Stimulated activated CD4-positive, alpha-beta T cell treated with anti-CD3 and anti-CD28 coated beads, Interleukin-1b, Interleukin-23, amount 100 ng/mL, for 48 hours (primary cell): ENCODE measurements around the gene SUN1.

ENCODE experiments used
- DNase-seq: peaks from one replicate; pipeline ENCODE4 v3.0.0-alpha.2; 2020

SUN1 gene

DNA sequence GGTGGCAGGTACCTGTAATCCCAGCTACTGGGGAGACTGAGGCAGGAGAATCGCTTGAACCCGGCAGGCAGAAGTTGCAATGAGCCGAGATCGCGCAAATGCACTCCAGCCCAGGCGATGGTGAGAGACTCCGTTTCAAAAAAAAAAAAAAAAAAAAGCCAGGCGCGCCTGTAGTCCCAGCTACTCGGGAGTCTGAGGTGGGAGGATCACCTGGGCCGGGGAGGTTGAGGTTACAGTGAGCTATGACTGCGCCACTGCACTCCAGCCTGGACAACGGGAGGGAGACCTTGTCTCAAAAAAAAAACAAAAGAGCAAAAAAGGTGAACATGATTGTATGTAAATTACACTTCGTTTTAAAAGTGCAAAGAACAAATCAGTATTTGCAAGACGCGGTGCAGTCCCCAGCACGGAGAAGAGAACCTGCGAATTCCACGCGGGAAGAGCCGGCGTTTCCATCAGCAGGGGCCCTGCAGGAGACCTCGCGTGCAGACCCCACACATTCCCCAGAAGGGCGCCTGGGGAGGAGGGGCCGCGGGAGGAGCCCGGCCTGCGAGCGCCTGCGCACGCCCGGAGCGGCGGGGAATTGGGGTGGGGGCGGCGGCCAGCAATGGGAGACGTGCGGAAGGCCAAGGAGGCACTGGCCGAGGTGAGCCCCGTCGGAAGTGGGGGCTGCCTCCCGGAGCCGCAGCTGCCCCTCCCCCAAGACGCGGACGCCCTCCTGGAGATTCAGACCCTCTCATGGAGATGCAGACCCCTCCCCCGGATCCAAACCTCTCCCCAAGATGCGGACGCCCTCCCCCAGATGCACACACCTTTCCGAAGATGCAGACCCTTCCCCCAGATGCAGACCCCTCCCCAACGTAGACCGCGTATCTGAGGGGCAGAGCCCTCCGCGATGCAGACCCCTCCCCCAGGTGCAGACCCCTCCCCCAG lies 16.7 kb upstream of the SUN1 start:
- DNase-seq, result peak; percentile 13

GRCh38 chr7:816300-816750 lies 16.0 kb upstream of the SUN1 start:
- peak; percentile 96 for DNase-seq

DNA sequence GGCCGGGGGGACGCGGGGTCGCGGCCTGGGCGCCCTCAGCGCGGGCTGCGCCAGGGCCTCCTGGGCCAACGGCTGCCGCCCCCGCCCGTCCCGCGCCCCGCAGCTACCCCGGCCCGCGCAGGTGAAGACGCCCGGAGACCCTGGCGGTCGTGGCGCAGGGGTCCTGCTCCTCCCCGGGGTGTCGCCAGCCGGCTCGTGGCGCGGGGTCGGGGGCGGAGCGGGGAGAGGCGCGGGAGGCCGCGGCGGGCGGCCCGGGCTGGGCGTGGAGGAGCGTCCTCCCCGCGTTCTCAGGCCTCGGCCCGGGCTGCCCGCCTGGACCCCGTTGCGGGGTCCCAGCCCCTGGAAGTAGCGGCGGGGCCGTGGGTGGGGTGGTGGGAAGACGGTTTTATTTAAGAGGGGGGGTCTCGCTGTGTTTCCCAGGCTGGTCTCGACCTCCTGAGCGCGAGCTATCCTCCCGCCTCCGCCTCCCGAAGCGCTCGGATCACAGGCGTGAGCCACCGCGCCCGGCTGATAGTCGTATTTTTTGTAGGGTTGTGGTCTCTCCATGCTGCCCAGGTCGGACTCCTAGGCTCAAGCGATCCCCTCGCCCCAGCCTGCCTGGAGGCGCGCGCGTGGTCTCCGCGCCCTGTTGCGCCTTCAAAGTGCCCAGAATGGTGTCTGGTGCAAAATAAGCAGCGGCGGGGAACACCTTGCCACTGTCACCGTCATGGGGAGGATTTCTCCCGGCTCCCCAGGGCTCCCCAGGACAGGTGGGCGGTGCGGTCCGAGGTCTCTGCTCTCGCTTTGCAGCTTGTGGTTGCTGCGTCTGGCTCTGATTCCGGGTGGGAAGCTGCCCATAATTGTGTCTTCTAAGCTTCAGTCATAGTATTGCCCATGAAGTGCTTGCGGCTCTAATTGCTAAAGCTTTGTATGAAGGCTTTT lies 15.3 kb upstream of the SUN1 start:
- DNase-seq, result peak; percentile 54

- DNase-seq, result no peak
Measured at GRCh38 chr7:818031-818699, 14.1 kb upstream of the SUN1 start.

GRCh38 chr7:820341-820740 lies 11.9 kb upstream of the SUN1 start:
- DNase-seq, result no peak

DNA sequence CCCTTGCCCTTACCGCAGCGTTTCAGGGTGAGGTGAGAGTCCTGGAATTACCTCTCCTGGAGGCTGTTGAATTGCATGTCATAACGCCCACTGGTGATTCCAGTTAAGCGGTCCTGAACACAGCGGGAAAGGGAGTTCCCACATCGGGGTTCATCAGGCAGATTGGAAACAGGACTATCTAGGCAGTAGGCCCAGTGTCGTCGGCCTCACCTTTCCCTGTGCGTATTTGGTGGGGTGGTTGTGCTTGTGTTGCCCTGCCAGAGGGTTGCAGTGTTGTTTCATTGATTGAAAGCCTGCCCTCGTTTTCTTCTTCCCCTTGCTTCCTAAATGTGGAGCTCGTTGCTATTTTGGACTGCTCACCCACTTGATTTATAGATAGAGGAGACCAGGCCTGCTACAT lies 10.6 kb upstream of the SUN1 start:
- no peak for DNase-seq

DNA sequence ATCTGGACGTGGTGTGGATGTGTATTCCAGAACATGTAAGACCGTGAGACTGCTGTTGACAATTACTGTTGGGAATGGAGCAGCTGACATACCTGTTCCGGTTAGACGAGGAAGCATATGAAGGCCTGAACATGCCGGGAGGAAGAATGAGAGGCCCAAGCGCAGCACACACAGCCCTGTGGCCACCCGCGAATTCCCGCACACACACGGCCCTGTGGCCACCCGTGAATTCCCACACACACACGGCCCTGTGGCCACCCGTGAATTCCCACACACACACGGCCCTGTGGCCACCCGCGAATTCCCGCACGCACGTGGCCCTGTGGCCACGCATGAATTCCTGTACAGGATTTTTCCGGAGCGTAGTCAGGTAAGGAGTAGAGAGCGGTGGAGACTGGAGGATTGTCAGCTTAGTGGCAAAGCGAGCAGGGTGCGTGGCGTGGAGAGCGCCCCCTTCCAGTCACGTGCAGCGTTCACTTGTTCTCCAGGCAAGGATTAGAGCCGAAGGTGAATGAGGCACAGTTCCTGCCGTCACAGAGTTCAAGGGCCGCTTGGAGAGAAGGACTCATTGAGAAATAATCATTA lies 9.5 kb upstream of the SUN1 start:
- DNase-seq, result no peak

DNA sequence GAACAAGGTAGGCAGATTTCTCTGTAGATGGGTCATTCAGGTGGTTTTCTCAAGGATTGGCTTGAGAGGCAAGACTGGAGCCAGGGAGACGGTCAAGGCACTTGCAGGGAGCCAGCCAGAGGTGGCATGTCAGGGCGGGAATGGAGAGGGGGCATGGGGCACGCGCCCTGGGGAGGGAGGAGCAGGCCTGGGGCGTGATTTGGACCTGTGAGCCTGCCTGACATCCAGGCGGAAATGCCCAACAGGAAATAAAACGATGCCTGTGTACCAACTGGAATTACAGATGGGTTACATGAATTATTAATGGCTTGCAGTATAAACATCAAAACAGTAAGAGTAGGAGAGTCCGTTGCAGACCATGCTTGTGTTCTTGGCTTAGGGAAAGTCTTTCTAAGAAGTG lies 8.6 kb upstream of the SUN1 start:
- DNase-seq, result no peak

GRCh38 chr7:824081-824480 lies 8.2 kb upstream of the SUN1 start:
- DNase-seq, result no peak

- no peak for DNase-seq
Measured at GRCh38 chr7:824664-825063, 7.6 kb upstream of the SUN1 start.

- DNase-seq, result no peak
Measured at GRCh38 chr7:825386-825785, 6.9 kb upstream of the SUN1 start.

DNA sequence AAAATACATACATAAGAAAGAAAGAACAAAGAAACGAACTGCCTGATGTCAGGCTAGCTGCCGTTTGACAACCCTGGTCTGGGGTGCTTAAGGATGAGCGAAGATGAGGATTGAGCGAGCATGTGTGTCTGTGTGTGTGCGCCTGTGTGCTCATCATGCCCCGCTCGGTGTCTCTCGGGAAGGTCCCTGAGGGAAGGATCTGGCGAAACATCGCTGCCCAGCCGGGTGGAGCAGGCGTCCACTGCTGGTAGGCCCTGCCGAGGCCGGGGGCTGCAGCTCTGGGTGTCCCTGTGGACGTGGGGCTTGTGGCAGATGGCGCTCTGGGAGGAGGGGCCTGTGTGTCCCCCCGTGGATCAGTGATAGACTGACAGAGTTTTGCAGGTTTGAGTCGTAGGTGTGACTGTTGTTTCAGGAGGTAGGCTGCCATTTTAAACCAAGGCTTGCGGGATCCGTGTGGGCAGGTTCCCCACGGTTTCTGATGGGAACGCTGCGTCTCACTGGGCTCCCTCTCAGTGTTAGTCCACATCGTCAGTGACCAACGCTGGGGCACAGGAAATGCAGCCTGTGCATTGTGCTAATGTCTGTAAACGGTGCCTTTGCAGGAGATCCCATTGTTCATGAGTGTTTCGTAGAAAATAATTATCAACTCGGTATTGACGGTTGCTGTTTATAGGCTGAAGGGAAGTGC lies 5.9 kb upstream of the SUN1 start:
- no peak for DNase-seq

- DNase-seq, result no peak
Measured at GRCh38 chr7:828793-829561, 3.3 kb upstream of the SUN1 start.

DNA sequence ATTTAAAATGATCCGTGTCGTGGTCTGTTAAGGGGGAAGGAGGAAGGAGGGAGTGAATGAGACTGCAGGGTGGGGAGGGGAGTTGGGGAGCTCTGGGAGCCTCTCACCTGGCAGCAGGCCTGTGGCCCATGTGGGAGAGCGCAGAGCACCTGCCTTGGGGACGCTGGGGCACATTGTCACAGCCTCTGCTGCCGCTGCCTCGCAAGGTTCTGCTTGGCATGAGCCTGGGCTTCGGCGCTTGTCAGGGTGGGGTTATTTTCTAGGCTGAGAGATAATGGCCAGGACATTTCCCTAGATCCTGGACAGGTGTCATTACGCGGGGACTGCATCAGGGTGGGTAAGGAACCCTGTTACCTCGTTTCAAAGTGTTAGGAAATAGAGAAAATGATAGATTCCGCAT lies 2.2 kb upstream of the SUN1 start:
- DNase-seq, result no peak

- DNase-seq, result peak; percentile 35
Measured at GRCh38 chr7:831596-832166, 595 bp upstream of the SUN1 start.

GRCh38 chr7:832968-833424 lies 720 bp downstream of the SUN1 start:
- no peak for DNase-seq

DNA sequence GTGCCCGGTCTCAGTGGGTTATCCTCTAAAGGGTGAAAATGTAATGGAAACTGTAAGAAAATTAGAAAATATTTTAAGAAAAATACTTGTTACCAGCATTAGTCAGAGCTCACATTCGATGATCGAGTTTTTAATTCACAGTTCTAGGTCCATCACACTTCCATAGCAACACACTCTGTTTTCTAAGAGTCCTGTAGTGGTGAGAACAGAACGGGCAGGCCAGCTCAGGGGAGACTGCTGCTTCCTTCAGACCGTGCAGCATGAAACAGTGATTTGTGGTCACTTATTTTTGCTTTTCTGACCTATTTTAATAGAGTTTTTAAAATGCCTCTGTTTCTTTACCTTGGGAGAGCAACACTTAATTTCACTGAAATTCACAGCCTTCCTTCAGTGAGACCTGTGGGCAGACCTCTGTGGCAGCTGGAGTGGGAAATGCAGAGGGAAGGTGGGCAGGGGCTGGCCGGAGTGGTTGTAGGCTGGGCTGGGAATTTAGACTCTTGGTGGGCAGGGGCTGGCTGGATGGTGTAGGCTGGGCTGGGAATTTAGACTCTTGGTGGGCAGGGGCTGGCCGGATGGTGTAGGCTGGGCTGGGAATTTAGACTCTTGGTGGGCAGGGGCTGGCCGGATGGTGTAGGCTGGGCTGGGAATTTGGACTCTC lies 1.5 kb downstream of the SUN1 start:
- DNase-seq, result no peak

DNA sequence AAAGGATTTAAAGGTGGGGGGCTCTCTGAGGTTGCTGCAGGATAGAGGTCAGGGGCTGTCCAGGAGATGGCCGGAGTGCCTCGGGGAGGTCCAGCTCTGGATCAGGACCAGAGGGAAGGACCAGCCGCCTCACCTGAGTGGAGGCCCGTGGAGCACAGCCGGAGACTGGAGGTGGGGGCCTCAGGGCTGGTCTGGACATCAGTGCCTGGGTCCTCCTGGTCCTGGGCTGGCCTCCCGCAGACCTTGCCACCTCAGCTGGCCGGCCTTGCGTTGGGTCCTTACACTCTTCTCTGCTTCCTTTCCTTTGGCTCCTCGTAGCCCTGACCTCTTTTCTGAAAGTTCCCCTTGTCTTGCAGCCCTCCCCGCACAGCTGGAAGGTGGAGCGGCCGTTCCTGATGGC lies 2.0 kb downstream of the SUN1 start:
- no peak for DNase-seq

DNA sequence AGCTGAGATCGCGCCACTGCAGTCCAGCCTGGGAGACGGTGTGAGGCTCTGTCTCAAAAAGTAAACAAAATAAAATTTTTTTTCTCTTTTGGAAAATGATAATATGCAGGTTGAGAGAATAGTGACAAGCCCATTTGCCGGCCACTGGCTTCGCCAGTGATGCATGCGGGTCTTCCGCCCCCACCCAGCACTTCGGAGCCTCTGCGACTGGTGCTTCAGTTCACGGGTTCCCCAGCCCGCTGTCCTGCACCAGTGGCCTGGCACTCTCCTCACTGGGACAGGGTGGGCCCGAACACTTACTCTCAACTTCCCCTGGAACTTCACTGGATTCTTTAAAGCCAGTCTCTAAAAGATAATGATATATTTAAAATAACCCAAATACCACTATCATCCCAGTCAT lies 2.7 kb downstream of the SUN1 start:
- DNase-seq, result no peak
